Naive thymus-derived CD4-positive, alpha-beta T cell (primary cell): ENCODE data around the gene CPA4. TPM values are rescaled to one million over a fixed set of nuclear protein-coding genes. Genes with fewer than 3 reads are reported as not detected.

Source experiments
- ATAC-seq: fragments of 150-1000 bp; cut with Tn5 transposase; 2 replicates; pipeline ENCODE4 v1.10.0; 2021; ENCODE audit warnings: mild to moderate bottlenecking, moderate library complexity
- CTCF ChIA-PET: fragments of 350-600 bp; sonication (Branson Sonifier 250); formaldehyde crosslinking; loops from one replicate; lab custom pipeline; 2021; ENCODE audit warnings: antibody characterized with exemption; lab: Charles Lee
- POLR2A ChIA-PET: fragments of 350-600 bp; sonication (Branson Sonifier 250); formaldehyde crosslinking; loops from one replicate; lab custom pipeline; 2021; ENCODE audit warnings: antibody characterized with exemption, inconsistent platforms; lab: Charles Lee
- DNase-seq, 9 donors: peaks; one replicate each; pipeline versions ENCODE4 v3.0.0 to v3.0.0-alpha.2; 2020 to 2022; ENCODE audit warnings: mixed read lengths in 1 of 9
- H3K27ac ChIP-seq: one replicate; pipeline ENCODE4 v1.7.0; 2013; ENCODE audit warnings: mild to moderate bottlenecking, low read depth, low read length, moderate library complexity
- H3K27me3 ChIP-seq, 2 donors: one replicate each; pipeline ENCODE4 v1.7.0; 2013; ENCODE audit warnings: low read length in 2 of 2, mild to moderate bottlenecking in 2 of 2, moderate library complexity in 2 of 2; ENCODE audit not compliant: control insufficient read depth in 2 of 2, insufficient read depth in 2 of 2
- H3K36me3 ChIP-seq, 3 experiments: 1 replicate in 2 of 3; 2 replicates in 1 of 3; pipeline ENCODE4 v1.7.0; 2013; ENCODE audit warnings: low read length in 3 of 3, mild to moderate bottlenecking in 3 of 3, moderate library complexity in 1 of 3; ENCODE audit not compliant: insufficient read depth in 3 of 3, control insufficient read depth in 2 of 3
- H3K4me1 ChIP-seq, 2 donors: one replicate each; pipeline ENCODE4 v1.7.0; 2013; ENCODE audit warnings: low read length in 2 of 2, mild to moderate bottlenecking in 2 of 2, moderate library complexity in 1 of 2; ENCODE audit not compliant: control insufficient read depth in 2 of 2, insufficient read depth in 2 of 2
- H3K4me3 ChIP-seq: 2 replicates; pipeline ENCODE4 v1.7.0; 2013; ENCODE audit warnings: mild to moderate bottlenecking, low read length
- H3K9me3 ChIP-seq, 3 experiments: 1 replicate in 2 of 3; 2 replicates in 1 of 3; pipeline ENCODE4 v1.7.0; 2013; ENCODE audit warnings: low read length in 3 of 3; ENCODE audit not compliant: control insufficient read depth in 2 of 3
- H3K27ac Mint-ChIP-seq, 9 donors: one replicate each; pipeline ENCODE4 v1.8.0; 2020 to 2022; ENCODE audit warnings: mixed read lengths in 9 of 9, mild to moderate bottlenecking in 8 of 9, moderate library complexity in 5 of 9, inconsistent platforms in 2 of 9
- H3K27me3 Mint-ChIP-seq, 5 donors: one replicate each; pipeline ENCODE4 v1.8.0; 2021 to 2022; ENCODE audit warnings: mixed read lengths in 5 of 5, mild to moderate bottlenecking in 1 of 5
- H3K36me3 Mint-ChIP-seq, 5 donors: one replicate each; pipeline ENCODE4 v1.8.0; 2020 to 2022; ENCODE audit warnings: mixed read lengths in 5 of 5, mild to moderate bottlenecking in 3 of 5, inconsistent platforms in 1 of 5
- H3K4me1 Mint-ChIP-seq, 7 donors: one replicate each; pipeline ENCODE4 v1.8.0; 2020 to 2022; ENCODE audit warnings: mixed read lengths in 7 of 7, mild to moderate bottlenecking in 3 of 7, inconsistent platforms in 1 of 7
- H3K4me3 Mint-ChIP-seq, 10 donors: one replicate each; pipeline ENCODE4 v1.8.0; 2020 to 2022; ENCODE audit warnings: mild to moderate bottlenecking in 10 of 10, mixed read lengths in 10 of 10, moderate library complexity in 6 of 10, inconsistent platforms in 2 of 10
- H3K9me3 Mint-ChIP-seq, 11 donors: one replicate each; pipeline ENCODE4 v1.8.0; 2020 to 2022; ENCODE audit warnings: mixed read lengths in 11 of 11, mild to moderate bottlenecking in 4 of 11, inconsistent platforms in 1 of 11, moderate library complexity in 1 of 11
- intact Hi-C, 2 donors: fragments of 100-400 bp; cut with micrococcal nuclease; formaldehyde crosslinking; loops; one replicate each; pipeline ENCODE4 v1.15.1; 2023
- polyA plus RNA-seq, 2 donors: library from polyadenylated mRNA; unstranded; fragments of 300-500 nt; fragmentation: Illumina TruSeq; gene quantifications; one replicate each; pipeline ENCODE4 v1.2.3, GENCODE V29; 2021
- total RNA-seq, 6 experiments: library from RNA in 5 of 6; stranded (reverse) in 5 of 6; gene quantifications; 1 replicate in 5 of 6; 2 replicates in 1 of 6; pipeline ENCODE4 v1.2.3 and lab custom pipeline; 2021 to 2026

The CPA4 gene
- total and polyA plus RNA-seq, 7 experiments from 2014 or later = not detected

DNA sequence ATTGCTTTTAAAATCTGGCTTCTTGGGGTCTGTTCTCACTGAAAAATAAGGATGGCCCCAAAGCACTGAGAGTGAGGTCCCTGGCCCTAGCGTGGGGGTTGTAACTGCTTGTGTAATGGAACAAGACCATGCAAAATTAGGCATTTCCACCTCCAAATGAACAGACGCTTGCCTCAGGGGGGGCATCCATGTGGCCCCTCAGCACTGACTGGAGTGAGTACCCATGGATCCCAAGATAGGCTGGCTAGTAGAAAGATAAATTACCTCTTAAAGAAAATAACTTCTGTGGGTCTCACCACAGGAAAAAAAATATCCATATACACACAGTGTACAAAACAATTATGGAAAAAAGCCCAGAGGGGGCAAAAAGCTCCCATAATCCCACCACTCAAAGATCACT lies 72.1 kb downstream of the CPA4 start:
- intact Hi-C loops = no loop called here
- peaks cover 0 to 12% of the 10 kb centered on the region in 2 donors for H3K4me1 ChIP-seq
- Mint-ChIP-seq H3K4me1 (peaks cover 15 to 46% (median 38%) of the 10 kb centered on the region in 7 donors), H3K27ac (peak overlapping the region in 1 of 9 donors; percentile 57), H3K36me3 (peaks cover 0 to 6% (median 3%) of the 10 kb centered on the region in 5 donors), H3K9me3 (peaks cover 0 to 12% (median 3%) of the 10 kb centered on the region in 11 donors), H3K27me3 (peaks cover 0 to 4% (median 0%) of the 10 kb centered on the region in 5 donors), H3K4me3 (peak overlapping the region in 1 of 10 donors; percentile 48)
- ChIA-PET POLR2A (no interaction called here), CTCF (interaction anchor here (1.0 kb wide), 1 partner anchor 29 kb away, joined by 3 read pairs; no protein-coding TSS in a partner anchor)
- DNase-seq (no peak), ATAC-seq (no peak)
- no peaks in the 10 kb centered on the region for H3K9me3 ChIP-seq
- no peaks in the 10 kb centered on the region for H3K27me3 ChIP-seq
- no peaks in the 10 kb centered on the region for H3K36me3 ChIP-seq
- no peak overlapping the region for H3K4me3 ChIP-seq
- H3K27ac ChIP-seq = no peak overlapping the region

DNA sequence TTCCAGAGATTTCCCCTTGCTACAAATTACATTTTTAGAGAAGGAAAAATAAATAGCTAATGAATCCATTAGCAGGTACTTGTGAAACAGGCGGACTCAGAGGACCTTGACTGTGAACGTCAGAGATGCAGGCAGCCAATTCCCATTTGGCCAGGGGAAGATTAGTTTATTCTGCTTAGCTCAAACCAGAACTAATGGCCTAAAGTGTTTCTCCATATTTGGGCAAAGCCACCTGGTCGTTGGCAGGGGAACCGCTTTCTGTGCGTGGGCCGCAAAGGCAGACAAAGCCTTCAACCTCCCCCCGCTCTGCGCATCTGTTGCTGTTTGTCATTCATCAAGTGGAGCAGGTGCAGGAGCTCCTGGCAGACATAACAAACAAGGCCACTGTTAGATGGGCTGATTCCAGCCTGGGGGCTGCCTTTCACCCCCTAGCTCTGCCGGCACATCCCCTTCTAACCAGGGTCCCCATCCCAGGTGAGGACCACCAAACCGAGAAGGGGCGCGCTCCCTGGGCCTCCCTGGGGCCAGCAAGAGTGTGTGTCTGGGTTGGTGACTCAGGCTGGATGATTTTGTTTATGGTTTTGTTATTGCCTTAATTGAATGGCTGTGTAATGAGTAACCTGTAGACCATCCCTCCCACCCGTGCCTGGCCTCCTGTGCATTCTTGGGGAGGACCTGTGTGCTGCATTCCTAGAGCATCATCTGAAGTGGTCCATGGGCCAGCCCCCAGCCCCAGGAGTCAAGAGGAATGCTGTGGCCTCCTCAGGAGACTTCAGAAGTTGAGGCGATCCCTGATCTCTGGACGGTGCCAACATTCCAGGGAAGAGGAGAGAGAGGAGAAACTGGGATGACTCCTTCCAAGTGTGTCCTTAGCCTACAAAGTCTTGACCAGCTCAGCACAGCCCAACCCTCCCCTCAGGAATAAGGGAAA lies 72.8 kb downstream of the CPA4 start:
- POLR2A ChIA-PET = interaction anchor here (0.5 to 0.7 kb wide), 2 partner anchors 11 to 691 kb away, joined by 3 to 4 read pairs; no protein-coding TSS in a partner anchor
- CTCF ChIA-PET = interaction anchor here (0.7 to 1.0 kb wide), 2 partner anchors 29 to 359 kb away, joined by 3 read pairs; no protein-coding TSS in a partner anchor
- H3K36me3 Mint-ChIP-seq = peaks cover 0 to 4% (median 0%) of the 10 kb centered on the region in 5 donors

DNA sequence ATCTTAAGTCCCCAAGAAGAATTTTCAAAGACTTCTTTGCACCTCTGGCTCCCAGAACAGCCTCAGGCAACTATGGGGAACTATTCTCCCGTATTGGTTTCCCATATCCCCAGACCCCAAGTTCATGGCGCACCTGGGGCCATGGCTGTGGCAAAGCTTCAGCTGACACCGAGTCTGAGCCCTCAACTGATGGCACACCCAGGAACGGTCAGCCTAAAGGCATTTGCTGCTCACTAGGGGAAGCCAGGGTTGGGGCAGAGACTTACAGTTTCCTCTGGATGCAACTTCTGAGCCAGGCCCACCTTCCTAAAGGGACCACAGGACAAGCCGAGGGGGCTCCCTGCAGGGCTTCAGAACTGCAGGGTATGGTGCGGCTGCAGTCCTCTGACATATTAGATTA lies 73.6 kb downstream of the CPA4 start:
- ChIA-PET CTCF (interaction anchor here (0.7 kb wide), 1 partner anchor 359 kb away, joined by 3 read pairs; no protein-coding TSS in a partner anchor), POLR2A (interaction anchor here (0.7 kb wide), 1 partner anchor 12 kb away, joined by 3 read pairs; no protein-coding TSS in a partner anchor)
- no peak overlapping the region for H3K4me3 ChIP-seq
- peaks cover 0 to 3% (median 0%) of the 10 kb centered on the region in 5 donors for H3K36me3 Mint-ChIP-seq
- intact Hi-C loops = no loop called here
- peak overlapping the region in 5 of 9 donors; percentile 14 to 88 (median 83) for H3K27ac Mint-ChIP-seq
- H3K27me3 ChIP-seq = no peaks in the 10 kb centered on the region
- H3K36me3 ChIP-seq = no peaks in the 10 kb centered on the region
- no peaks in the 10 kb centered on the region for H3K9me3 Mint-ChIP-seq
- H3K27ac ChIP-seq = no peak overlapping the region
- peaks cover 0 to 12% of the 10 kb centered on the region in 2 donors for H3K4me1 ChIP-seq
- H3K4me1 Mint-ChIP-seq = peaks cover 15 to 46% (median 38%) of the 10 kb centered on the region in 7 donors
- peaks cover 0 to 4% (median 0%) of the 10 kb centered on the region in 5 donors for H3K27me3 Mint-ChIP-seq
- DNase-seq (no peak), ATAC-seq (no peak)
- H3K9me3 ChIP-seq = no peaks in the 10 kb centered on the region
- H3K4me3 Mint-ChIP-seq = peak overlapping the region in 4 of 10 donors; percentile 41 to 57 (median 54)

More for the DNA sequence above, 72.8 kb downstream of the CPA4 start:
- Histone ChIP-seq H3K9me3 (no peaks in the 10 kb centered on the region), H3K4me1 (peaks cover 0 to 12% of the 10 kb centered on the region in 2 donors), H3K27ac (no peak overlapping the region), H3K4me3 (no peak overlapping the region), H3K27me3 (no peaks in the 10 kb centered on the region), H3K36me3 (no peaks in the 10 kb centered on the region)
- H3K4me1 Mint-ChIP-seq = peaks cover 15 to 46% (median 38%) of the 10 kb centered on the region in 7 donors
- peaks cover 0 to 4% (median 0%) of the 10 kb centered on the region in 5 donors for H3K27me3 Mint-ChIP-seq
- H3K27ac Mint-ChIP-seq = peak overlapping the region in 4 of 9 donors; percentile 11 to 57 (median 40)
- no peak for ATAC-seq
- no peak for DNase-seq
- H3K9me3 Mint-ChIP-seq = peaks cover 0 to 5% (median 0%) of the 10 kb centered on the region in 11 donors
- intact Hi-C loops = no loop called here
- H3K4me3 Mint-ChIP-seq = peak overlapping the region in 6 of 10 donors; percentile 6 to 57 (median 34)

DNA sequence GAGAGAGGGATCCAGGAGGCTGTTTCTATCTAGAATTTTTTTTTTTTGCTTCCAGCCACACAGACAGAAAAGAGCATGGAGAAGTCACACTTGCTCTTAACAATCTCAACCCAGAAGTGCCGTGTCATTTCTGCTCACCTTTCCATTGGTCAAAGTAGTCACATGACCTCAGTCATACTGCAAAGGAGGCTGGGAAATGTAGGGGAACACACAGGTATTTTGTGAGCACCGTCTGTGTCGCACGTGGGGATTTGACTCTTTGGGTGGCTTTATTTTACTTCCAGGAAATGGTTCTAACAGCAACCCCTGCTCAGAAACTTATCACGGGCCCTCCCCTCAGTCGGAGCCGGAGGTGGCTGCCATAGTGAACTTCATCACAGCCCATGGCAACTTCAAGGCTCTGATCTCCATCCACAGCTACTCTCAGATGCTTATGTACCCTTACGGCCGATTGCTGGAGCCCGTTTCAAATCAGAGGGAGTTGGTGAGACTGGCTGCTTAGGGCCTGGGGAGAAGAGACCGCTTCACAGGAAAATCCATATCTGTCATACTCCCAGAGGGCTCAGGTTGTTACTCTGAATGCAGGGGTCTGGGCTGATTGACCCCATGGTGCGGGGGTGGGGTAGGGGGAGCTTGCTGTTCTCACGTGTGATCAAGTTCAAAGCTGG lies 74.3 kb downstream of the CPA4 start:
- H3K4me3 ChIP-seq = no peak overlapping the region

DNA sequence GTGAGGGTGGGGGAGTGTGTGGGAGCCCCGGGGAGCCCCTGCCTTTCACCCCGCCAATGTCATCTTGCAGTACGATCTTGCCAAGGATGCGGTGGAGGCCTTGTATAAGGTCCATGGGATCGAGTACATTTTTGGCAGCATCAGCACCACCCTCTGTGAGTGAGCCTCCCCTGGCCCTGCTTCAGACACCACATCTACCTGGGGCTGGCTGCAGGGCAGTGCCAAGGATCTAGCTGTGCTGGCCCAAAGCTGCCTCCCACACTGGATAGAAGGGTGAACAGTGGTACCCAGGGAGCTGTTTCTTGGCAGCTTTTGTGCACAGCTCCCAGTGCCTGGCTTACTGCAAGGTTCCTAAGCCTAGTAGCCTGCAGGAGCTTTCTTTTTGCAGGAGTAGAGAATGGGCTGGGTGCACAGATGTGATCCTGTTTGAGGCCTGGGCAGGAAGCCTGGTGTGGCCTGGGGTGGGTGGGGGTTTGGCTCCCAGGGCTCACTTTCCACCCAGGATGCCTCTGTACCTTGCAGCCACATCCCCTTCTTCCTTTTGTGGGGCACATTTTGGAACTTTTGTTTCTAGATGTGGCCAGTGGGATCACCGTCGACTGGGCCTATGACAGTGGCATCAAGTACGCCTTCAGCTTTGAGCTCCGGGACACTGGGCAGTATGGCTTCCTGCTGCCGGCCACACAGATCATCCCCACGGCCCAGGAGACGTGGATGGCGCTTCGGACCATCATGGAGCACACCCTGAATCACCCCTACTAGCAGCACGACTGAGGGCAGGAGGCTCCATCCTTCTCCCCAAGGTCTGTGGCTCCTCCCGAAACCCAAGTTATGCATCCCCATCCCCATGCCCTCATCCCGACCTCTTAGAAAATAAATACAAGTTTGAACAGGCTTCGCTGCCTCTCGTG lies 75.1 kb downstream of the CPA4 start:
- POLR2A ChIA-PET = no interaction called here
- Mint-ChIP-seq H3K36me3 (peaks cover 0 to 3% (median 0%) of the 10 kb centered on the region in 5 donors), H3K27me3 (peaks cover 0 to 4% (median 0%) of the 10 kb centered on the region in 5 donors), H3K4me1 (peaks cover 15 to 51% (median 38%) of the 10 kb centered on the region in 7 donors), H3K4me3 (peak overlapping the region in 7 of 10 donors; percentile 22 to 58 (median 54)), H3K27ac (peak overlapping the region in 6 of 9 donors; percentile 53 to 91 (median 84)), H3K9me3 (no peaks in the 10 kb centered on the region)
- ATAC-seq (no peak), DNase-seq (no peak)
- Histone ChIP-seq H3K4me1 (peaks cover 0 to 12% of the 10 kb centered on the region in 2 donors), H3K27me3 (no peaks in the 10 kb centered on the region), H3K4me3 (no peak overlapping the region), H3K9me3 (no peaks in the 10 kb centered on the region), H3K36me3 (no peaks in the 10 kb centered on the region), H3K27ac (peak overlapping the region; percentile 24)
- CTCF ChIA-PET = no interaction called here
- intact Hi-C loops = loop anchor here in 1 of 2 donors (2.0 kb wide), 1 partner anchor 27 kb away; no protein-coding TSS in a partner anchor

More for the DNA sequence above, 74.3 kb downstream of the CPA4 start:
- ATAC-seq = peak; percentile 76
- DNase-seq = peak in 6 of 9 donors; percentile 30 to 61 (median 50)
- peaks cover 15 to 51% (median 38%) of the 10 kb centered on the region in 7 donors for H3K4me1 Mint-ChIP-seq
- H3K36me3 ChIP-seq = no peaks in the 10 kb centered on the region
- peak overlapping the region; percentile 7 to 73 (median 54) for H3K4me3 Mint-ChIP-seq
- H3K27ac Mint-ChIP-seq = peak overlapping the region in 8 of 9 donors; percentile 68 to 91 (median 84)
- CTCF ChIA-PET = no interaction called here
- H3K27ac ChIP-seq = peak overlapping the region; percentile 24
- no peaks in the 10 kb centered on the region for H3K9me3 ChIP-seq
- H3K9me3 Mint-ChIP-seq = no peaks in the 10 kb centered on the region
- peaks cover 0 to 12% of the 10 kb centered on the region in 2 donors for H3K4me1 ChIP-seq
- peaks cover 0 to 3% (median 0%) of the 10 kb centered on the region in 5 donors for H3K36me3 Mint-ChIP-seq
- H3K27me3 Mint-ChIP-seq = peaks cover 0 to 4% (median 0%) of the 10 kb centered on the region in 5 donors
- POLR2A ChIA-PET = interaction anchor here (0.6 kb wide), 1 partner anchor 150 kb away, joined by 3 read pairs; no protein-coding TSS in a partner anchor
- intact Hi-C loops = no loop called here
- H3K27me3 ChIP-seq = no peaks in the 10 kb centered on the region
